HG02763 (cell line): ENCODE results near the gene RGS14.

Source experiments
- ATAC-seq: cut with Tn5 transposase; IDR thresholded peaks from one replicate; pipeline ENCODE4 v1.9.1; 2021; ENCODE audit warnings: mild to moderate bottlenecking, moderate library complexity; ENCODE audit not compliant: unreplicated experiment

RGS14 gene

GRCh38 chr5:177377851-177378776 lies 20.4 kb downstream of the RGS14 start:
- no peak for ATAC-seq

GRCh38 chr5:177378884-177379883 lies 21.5 kb downstream of the RGS14 start:
- no peak for ATAC-seq

GRCh38 chr5:177380805-177381126 lies 23.0 kb downstream of the RGS14 start:
- ATAC-seq = no peak

- no peak for ATAC-seq
Observed at GRCh38 chr5:177382423-177383029, 24.8 kb downstream of the RGS14 start.

- no peak for ATAC-seq
Observed at GRCh38 chr5:177383181-177383580, 25.5 kb downstream of the RGS14 start.

- ATAC-seq = no peak
Observed at GRCh38 chr5:177384134-177384533, 26.4 kb downstream of the RGS14 start, which contains the start of gene SLC34A1. Gene SLC34A1, plus strand, starts transcription at chr5:177384434. Its CDS starts 1,308 bp downstream, at chr5:177385742.

GRCh38 chr5:177385720-177386119 lies 28.0 kb downstream of the RGS14 start:
- no peak for ATAC-seq

- ATAC-seq = no peak
Observed at GRCh38 chr5:177386542-177386941, 28.8 kb downstream of the RGS14 start.

- ATAC-seq = no peak
Observed at GRCh38 chr5:177387405-177387804, 29.7 kb downstream of the RGS14 start.

GRCh38 chr5:177388521-177389052 lies 30.9 kb downstream of the RGS14 start:
- no peak for ATAC-seq

GRCh38 chr5:177389241-177390169 lies 31.8 kb downstream of the RGS14 start:
- peak; percentile 32 for ATAC-seq

GRCh38 chr5:177390363-177391300 lies 32.9 kb downstream of the RGS14 start:
- peak; percentile 49 for ATAC-seq

GRCh38 chr5:177392765-177393164 lies 35.0 kb downstream of the RGS14 start:
- no peak for ATAC-seq

GRCh38 chr5:177393206-177393765 lies 35.6 kb downstream of the RGS14 start:
- ATAC-seq = no peak

- no peak for ATAC-seq
Observed at GRCh38 chr5:177393990-177394389, 36.3 kb downstream of the RGS14 start.

- no peak for ATAC-seq
Observed at GRCh38 chr5:177396078-177396477, 38.4 kb downstream of the RGS14 start.

GRCh38 chr5:177396807-177397206 lies 39.1 kb downstream of the RGS14 start:
- no peak for ATAC-seq

- no peak for ATAC-seq
Observed at GRCh38 chr5:177397875-177398390, 40.2 kb downstream of the RGS14 start.
